ENCODE measurements around the gene DDX46.
A peak's percentile ranks its signal among the peaks of the same experiment; 100 is the strongest.
"Not testable (repeated sequence)": the region's sequence is repeated elsewhere in the genome, so short reads cannot be mapped to it uniquely, and the experiment has no call there.

DDX46 gene

GRCh38 chr5:134845852-134846640 lies 87.5 kb downstream of the DDX46 start, which contains the start of gene C5orf24:
TSS of gene C5orf24 (plus strand) at chr5:134845968. CDS start at chr5:134854901, 8,933 bp downstream.
- peak; percentile 95 for DNase-seq

GRCh38 chr5:134846641-134846960 lies 88.0 kb downstream of the DDX46 start:
- DNase-seq = peak; percentile 32

GRCh38 chr5:134849434-134849933 lies 90.9 kb downstream of the DDX46 start:
- not testable (repeated sequence) for DNase-seq

- peak; percentile 60 for DNase-seq
Measured at GRCh38 chr5:134851307-134851923, 92.8 kb downstream of the DDX46 start.

GRCh38 chr5:134856465-134856864 lies 97.9 kb downstream of the DDX46 start:
- DNase-seq = not testable (repeated sequence)

GRCh38 chr5:134857401-134857800 lies 98.8 kb downstream of the DDX46 start:
- no peak for DNase-seq

GRCh38 chr5:134864707-134865106 lies 106.1 kb downstream of the DDX46 start:
- no peak for DNase-seq

- DNase-seq = no peak
Measured at GRCh38 chr5:134873494-134873893, 114.9 kb downstream of the DDX46 start.

GRCh38 chr5:134873987-134874830 lies 115.6 kb downstream of the DDX46 start, which contains the start of gene TXNDC15:
TSS of gene TXNDC15 (plus strand) at chr5:134874371. CDS start at chr5:134874428, 57 bp downstream.
- peak; percentile 86 for DNase-seq

GRCh38 chr5:134874831-134875655 lies 116.5 kb downstream of the DDX46 start:
- peak; percentile 85 for DNase-seq

- DNase-seq = no peak
Measured at GRCh38 chr5:134877159-134877558, 118.6 kb downstream of the DDX46 start.

- no peak for DNase-seq
Measured at GRCh38 chr5:134878403-134878802, 119.8 kb downstream of the DDX46 start.

- DNase-seq = no peak
Measured at GRCh38 chr5:134879456-134879855, 120.9 kb downstream of the DDX46 start.
